Panc1 (cell line): ENCODE data around the gene MYPN.

Experiments used
- POLR2AphosphoS5 ChIP-seq: IDR thresholded peaks from 2 replicates; pipeline ENCODE4 v1.6.1; 2012; ENCODE audit warnings: mild to moderate bottlenecking, low read depth, low read length, moderate library complexity
- TCF7L2 ChIP-seq: IDR thresholded peaks from 2 replicates; pipeline ENCODE4 v1.6.1; 2011; ENCODE audit warnings: mild to moderate bottlenecking, low read depth, low read length, inconsistent platforms
- TF ChIP-seq, protein P1 (sequence below): fragments of 450-650 bp; IDR thresholded peaks from 2 replicates; pipeline ENCODE4 v1.5.1; 2017; ENCODE audit warnings: mild to moderate bottlenecking
- TF ChIP-seq, protein P2 (sequence below), 2 experiments: IDR thresholded peaks; 2 replicates each; pipeline ENCODE4 v1.6.1; 2011 to 2012; ENCODE audit warnings: low read depth in 2 of 2, control low read depth in 1 of 2, low read length in 1 of 2, mild to moderate bottlenecking in 1 of 2, moderate library complexity in 1 of 2; ENCODE audit not compliant: insufficient read depth in 1 of 2

DNA sequence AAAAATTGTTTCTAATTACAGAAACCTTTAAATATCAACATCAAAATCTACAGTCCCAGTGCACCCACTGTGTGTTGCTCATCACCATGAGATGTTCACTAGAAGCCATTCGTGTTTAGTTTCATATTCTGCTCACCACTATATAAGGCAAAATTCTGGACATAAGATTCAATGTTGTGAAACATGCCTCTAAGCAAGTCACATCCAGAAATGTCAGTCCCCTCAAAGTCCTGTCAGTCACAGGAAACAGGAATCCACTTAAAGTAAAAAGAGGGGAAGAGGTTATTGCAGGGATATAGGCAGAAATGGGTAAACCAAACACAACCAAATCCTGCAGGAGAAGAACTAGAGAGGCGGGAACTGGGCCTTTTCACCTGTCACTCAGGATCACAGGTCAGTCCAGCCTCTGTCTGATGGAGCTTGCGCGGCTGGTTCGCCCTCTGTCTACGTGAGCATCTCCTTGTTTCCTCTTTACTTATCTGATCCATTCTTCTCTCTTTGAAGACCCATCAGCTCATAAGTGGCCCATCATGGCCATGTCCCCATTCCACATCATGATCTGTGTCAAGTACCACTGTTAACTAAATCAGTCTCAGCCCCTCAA is 58.4 kb downstream of the MYPN start:
- TF ChIP-seq, protein P1, sequence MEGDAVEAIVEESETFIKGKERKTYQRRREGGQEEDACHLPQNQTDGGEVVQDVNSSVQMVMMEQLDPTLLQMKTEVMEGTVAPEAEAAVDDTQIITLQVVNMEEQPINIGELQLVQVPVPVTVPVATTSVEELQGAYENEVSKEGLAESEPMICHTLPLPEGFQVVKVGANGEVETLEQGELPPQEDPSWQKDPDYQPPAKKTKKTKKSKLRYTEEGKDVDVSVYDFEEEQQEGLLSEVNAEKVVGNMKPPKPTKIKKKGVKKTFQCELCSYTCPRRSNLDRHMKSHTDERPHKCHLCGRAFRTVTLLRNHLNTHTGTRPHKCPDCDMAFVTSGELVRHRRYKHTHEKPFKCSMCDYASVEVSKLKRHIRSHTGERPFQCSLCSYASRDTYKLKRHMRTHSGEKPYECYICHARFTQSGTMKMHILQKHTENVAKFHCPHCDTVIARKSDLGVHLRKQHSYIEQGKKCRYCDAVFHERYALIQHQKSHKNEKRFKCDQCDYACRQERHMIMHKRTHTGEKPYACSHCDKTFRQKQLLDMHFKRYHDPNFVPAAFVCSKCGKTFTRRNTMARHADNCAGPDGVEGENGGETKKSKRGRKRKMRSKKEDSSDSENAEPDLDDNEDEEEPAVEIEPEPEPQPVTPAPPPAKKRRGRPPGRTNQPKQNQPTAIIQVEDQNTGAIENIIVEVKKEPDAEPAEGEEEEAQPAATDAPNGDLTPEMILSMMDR: no peak
- TF ChIP-seq TCF7L2 (no peak), POLR2AphosphoS5 (no peak)
- TF ChIP-seq, protein P2, sequence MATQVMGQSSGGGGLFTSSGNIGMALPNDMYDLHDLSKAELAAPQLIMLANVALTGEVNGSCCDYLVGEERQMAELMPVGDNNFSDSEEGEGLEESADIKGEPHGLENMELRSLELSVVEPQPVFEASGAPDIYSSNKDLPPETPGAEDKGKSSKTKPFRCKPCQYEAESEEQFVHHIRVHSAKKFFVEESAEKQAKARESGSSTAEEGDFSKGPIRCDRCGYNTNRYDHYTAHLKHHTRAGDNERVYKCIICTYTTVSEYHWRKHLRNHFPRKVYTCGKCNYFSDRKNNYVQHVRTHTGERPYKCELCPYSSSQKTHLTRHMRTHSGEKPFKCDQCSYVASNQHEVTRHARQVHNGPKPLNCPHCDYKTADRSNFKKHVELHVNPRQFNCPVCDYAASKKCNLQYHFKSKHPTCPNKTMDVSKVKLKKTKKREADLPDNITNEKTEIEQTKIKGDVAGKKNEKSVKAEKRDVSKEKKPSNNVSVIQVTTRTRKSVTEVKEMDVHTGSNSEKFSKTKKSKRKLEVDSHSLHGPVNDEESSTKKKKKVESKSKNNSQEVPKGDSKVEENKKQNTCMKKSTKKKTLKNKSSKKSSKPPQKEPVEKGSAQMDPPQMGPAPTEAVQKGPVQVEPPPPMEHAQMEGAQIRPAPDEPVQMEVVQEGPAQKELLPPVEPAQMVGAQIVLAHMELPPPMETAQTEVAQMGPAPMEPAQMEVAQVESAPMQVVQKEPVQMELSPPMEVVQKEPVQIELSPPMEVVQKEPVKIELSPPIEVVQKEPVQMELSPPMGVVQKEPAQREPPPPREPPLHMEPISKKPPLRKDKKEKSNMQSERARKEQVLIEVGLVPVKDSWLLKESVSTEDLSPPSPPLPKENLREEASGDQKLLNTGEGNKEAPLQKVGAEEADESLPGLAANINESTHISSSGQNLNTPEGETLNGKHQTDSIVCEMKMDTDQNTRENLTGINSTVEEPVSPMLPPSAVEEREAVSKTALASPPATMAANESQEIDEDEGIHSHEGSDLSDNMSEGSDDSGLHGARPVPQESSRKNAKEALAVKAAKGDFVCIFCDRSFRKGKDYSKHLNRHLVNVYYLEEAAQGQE (IDR thresholded peaks at IDR 0.05; ENCODE audit: insufficient read depth in 1 of 2, low read depth in 2 of 2, low read length in 1 of 2): no peak
